Karpas-422 (cell line): ENCODE results near the gene NPPA. TPM values are rescaled to one million over a fixed set of nuclear protein-coding genes. Genes with fewer than 3 reads are reported as not detected.
A peak's percentile ranks its signal among the peaks of the same experiment; 100 is the strongest.

ENCODE experiments used
- DNase-seq: peaks from one replicate; pipeline ENCODE4 v3.0.0-alpha.2; 2015
- H2AFZ ChIP-seq: fragments of 200-600 bp; sonication (generic); 2 replicates; pipeline ENCODE4 v1.6.1; 2014; ENCODE audit warnings: antibody characterized with exemption, low read length, mixed read lengths
- H3K27ac ChIP-seq: fragments of 200-600 bp; sonication (generic); 2 replicates; pipeline ENCODE4 v1.5.1; 2014; ENCODE audit warnings: mild to moderate bottlenecking, low read length, moderate library complexity
- H3K27me3 ChIP-seq: fragments of 200-600 bp; sonication (generic); 2 replicates; pipeline ENCODE4 v1.6.1; 2014; ENCODE audit warnings: low read length, mixed read lengths
- H3K36me3 ChIP-seq: fragments of 200-600 bp; sonication (generic); 2 replicates; pipeline ENCODE4 v1.6.1; 2014; ENCODE audit warnings: low read length, mixed read lengths; ENCODE audit not compliant: insufficient read depth
- H3K4me1 ChIP-seq: fragments of 200-600 bp; sonication (generic); 2 replicates; pipeline ENCODE4 v1.6.1; 2014; ENCODE audit warnings: mild to moderate bottlenecking, low read length, mixed read lengths
- H3K4me2 ChIP-seq: fragments of 200-600 bp; sonication (generic); 2 replicates; pipeline ENCODE4 v1.6.1; 2014; ENCODE audit warnings: low read length, low read depth, mild to moderate bottlenecking; ENCODE audit not compliant: poor library complexity, severe bottlenecking
- H3K4me3 ChIP-seq: fragments of 200-600 bp; sonication (generic); 2 replicates; pipeline ENCODE4 v1.5.1; 2014; ENCODE audit warnings: mild to moderate bottlenecking, antibody characterized with exemption, low read length, mixed read lengths
- H3K79me2 ChIP-seq: fragments of 200-600 bp; sonication (generic); 2 replicates; pipeline ENCODE4 v1.6.1; 2014; ENCODE audit warnings: mild to moderate bottlenecking, low read length, mixed read lengths
- H3K9ac ChIP-seq: fragments of 200-600 bp; sonication (generic); 2 replicates; pipeline ENCODE4 v1.6.0; 2014; ENCODE audit warnings: low read length
- H3K9me2 ChIP-seq: fragments of 200-600 bp; sonication (generic), shearing (Covaris generic); replicated peaks from 2 replicates; pipeline ENCODE4 v1.6.0; 2014; ENCODE audit warnings: mild to moderate bottlenecking, low read length, moderate library complexity; ENCODE audit not compliant: insufficient read depth
- H3K9me3 ChIP-seq: fragments of 300-700, 200-600 bp; sonication (generic); 2 replicates; pipeline ENCODE4 v1.6.1; 2014; ENCODE audit warnings: low read length, mixed read lengths
- H4K20me1 ChIP-seq: fragments of 200-600 bp; sonication (generic); 2 replicates; pipeline ENCODE4 v1.6.1; 2014; ENCODE audit warnings: mild to moderate bottlenecking, antibody characterized with exemption, low read length, low read depth; ENCODE audit not compliant: insufficient read depth
- total RNA-seq: library from RNA; depleted of rRNA; stranded (reverse); fragments of >200 nt; shearing (Covaris generic); gene quantifications from 2 replicates; pipeline ENCODE4 v1.2.3, GENCODE V29; 2014; ENCODE audit warnings: low replicate concordance

The NPPA gene
- total RNA-seq, 1 experiment from 2014 or later: not detected

DNA sequence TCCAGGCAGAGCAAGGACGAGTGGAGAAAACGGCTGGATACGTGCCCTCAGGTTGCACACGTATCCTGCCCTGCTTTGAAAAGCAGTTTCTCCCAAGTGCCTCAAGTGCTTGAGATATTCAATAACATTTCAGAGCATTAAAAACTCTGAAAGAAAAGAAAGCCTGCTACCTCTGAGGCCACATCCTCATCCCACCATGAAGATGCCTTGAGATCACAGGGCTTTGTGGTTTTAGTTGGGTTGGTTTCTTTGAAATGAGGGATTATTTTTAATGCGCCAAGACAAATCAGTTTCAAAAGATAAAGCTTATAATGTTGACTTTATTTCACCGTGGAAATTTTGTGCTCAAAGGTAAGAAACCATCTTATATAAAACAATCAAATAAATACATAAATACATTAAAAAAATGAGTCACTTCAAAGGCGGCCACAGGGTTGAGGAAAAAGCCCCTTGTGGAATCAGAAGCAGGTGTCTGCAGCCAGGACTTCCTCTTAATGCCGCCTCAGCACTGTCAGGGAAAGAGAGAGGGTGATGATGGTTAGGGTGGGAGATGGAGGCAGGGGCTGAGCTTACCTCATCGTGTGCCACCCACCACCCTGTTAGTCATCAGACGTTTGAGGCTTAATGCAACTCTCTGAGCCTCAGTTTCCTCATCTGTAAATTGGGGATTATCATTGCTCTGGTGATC lies 9.7 kb upstream of the NPPA start:
- Histone ChIP-seq H3K27ac (no peak overlapping the region), H2AFZ (no peak overlapping the region), H3K9ac (no peak overlapping the region), H3K4me3 (no peak overlapping the region), H3K79me2 (no peaks in the 10 kb centered on the region), H4K20me1 (no peaks in the 10 kb centered on the region; the same call in 1 of the 2 replicates), H3K4me2 (no peak overlapping the region), H3K4me1 (no peaks in the 10 kb centered on the region), H3K9me2 (no peaks in the 10 kb centered on the region), H3K36me3 (no peaks in the 10 kb centered on the region), H3K27me3 (no peaks in the 10 kb centered on the region), H3K9me3 (no peaks in the 10 kb centered on the region)
- no peak for DNase-seq

DNA sequence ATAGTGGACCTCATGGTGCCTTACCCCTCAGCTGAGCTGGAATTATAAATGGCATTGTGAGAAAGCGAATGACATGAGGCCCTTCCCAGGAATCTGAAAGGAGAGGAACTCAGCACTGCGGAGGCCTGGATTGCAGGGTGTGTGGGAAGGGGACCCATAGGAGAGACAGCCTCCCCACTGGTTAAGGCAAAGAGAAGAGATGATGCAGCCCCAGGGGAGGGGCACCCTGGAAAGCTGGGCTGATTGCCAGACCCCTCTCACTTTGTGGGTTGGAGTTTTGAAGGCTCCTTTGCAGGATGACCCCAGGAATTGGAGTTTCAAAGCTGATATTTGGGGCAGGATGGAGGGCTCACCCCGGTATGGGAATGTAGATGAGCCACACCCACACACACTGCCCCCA lies 9.1 kb upstream of the NPPA start:
- Histone ChIP-seq H3K36me3 (no peaks in the 10 kb centered on the region), H3K27ac (no peak overlapping the region), H3K9me3 (no peaks in the 10 kb centered on the region), H3K9me2 (no peaks in the 10 kb centered on the region), H3K27me3 (no peaks in the 10 kb centered on the region), H2AFZ (no peak overlapping the region), H3K4me2 (no peak overlapping the region), H3K4me1 (no peaks in the 10 kb centered on the region), H3K79me2 (no peaks in the 10 kb centered on the region), H3K4me3 (no peak overlapping the region), H3K9ac (no peak overlapping the region), H4K20me1 (no peaks in the 10 kb centered on the region; the same call in 1 of the 2 replicates)
- DNase-seq: no peak

DNA sequence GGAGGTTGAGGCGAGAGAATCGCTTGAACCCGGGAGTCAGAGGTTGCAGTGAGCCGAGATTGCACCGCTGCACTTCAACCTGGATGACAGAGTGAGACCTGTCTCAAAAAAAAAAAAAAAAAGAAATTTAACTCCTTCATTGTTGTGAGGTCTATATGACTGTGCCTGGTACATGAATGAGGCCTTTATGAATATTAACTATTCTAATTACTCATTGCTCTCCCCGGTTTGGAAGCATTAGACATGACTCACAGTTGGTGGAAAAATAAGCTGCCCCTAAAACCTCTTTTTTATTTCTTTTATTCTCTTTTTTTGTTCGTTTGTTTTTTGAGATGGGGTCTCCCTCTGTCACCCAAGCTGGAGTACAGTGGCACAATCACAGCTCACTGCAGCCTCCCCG lies 7.8 kb upstream of the NPPA start:
- Histone ChIP-seq H3K9me2 (no peaks in the 10 kb centered on the region), H3K4me2 (no peak overlapping the region), H4K20me1 (peaks cover 4% of the 10 kb centered on the region; the same call in 1 of the 2 replicates), H3K27ac (no peak overlapping the region), H3K9me3 (no peaks in the 10 kb centered on the region), H3K9ac (no peak overlapping the region), H3K27me3 (no peaks in the 10 kb centered on the region), H2AFZ (no peak overlapping the region), H3K36me3 (no peaks in the 10 kb centered on the region), H3K79me2 (no peaks in the 10 kb centered on the region), H3K4me3 (no peak overlapping the region), H3K4me1 (no peaks in the 10 kb centered on the region)
- DNase-seq: no peak

DNA sequence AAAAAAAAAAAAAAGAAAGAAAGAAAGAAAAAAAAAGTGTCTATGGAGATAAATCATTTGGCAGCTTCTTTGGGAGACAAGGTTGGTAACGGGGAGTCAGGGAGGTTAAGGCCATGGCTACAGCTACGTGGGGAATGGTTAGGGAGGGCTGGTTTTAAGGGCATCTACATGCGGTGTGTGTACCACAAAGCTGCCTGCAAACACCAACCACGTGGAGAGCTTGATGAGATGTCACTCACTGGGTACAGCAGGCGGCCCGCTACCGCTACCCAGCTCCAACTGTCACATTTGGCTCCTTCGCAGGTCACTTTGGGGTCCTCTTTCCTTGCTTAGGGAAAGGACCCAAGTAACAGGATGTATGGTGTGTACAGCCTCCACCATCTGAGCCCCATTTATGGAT lies 6.9 kb upstream of the NPPA start:
- Histone ChIP-seq H3K4me1 (no peaks in the 10 kb centered on the region), H3K36me3 (no peaks in the 10 kb centered on the region), H3K9me2 (no peaks in the 10 kb centered on the region), H4K20me1 (peaks cover 13% of the 10 kb centered on the region), H3K27me3 (no peaks in the 10 kb centered on the region), H2AFZ (no peak overlapping the region), H3K79me2 (no peaks in the 10 kb centered on the region), H3K9me3 (no peaks in the 10 kb centered on the region), H3K9ac (no peak overlapping the region), H3K27ac (no peak overlapping the region), H3K4me3 (no peak overlapping the region), H3K4me2 (no peak overlapping the region)
- DNase-seq: peak; percentile 51

DNA sequence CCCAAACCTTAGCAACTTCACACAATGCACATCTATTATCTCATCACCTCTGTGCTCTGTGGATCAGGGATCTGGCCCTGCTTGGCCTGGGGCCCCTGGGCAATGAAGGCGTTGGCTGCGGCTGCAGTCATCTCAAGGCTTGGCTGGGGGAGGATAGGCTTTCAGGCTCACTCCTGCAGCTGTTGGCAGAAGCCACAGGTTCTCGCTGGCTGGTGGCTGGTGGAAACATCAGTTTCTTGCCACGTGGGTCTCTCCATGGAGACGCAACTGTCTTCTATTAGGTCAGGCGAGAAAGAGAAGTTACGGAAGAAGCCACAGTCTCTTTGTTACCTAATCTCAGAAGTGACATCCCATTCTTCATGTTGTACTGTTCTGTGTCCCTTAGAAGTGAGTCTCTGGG lies 3.6 kb upstream of the NPPA start:
- Histone ChIP-seq H3K27ac (no peak overlapping the region), H3K4me1 (no peaks in the 10 kb centered on the region), H2AFZ (no peak overlapping the region), H3K79me2 (no peaks in the 10 kb centered on the region), H3K36me3 (no peaks in the 10 kb centered on the region; the same call in 1 of the 2 replicates), H3K9ac (no peak overlapping the region), H3K4me2 (no peak overlapping the region), H3K9me3 (no peaks in the 10 kb centered on the region), H3K4me3 (no peak overlapping the region), H3K27me3 (no peaks in the 10 kb centered on the region), H3K9me2 (no peaks in the 10 kb centered on the region), H4K20me1 (peaks cover 23% of the 10 kb centered on the region; the same call in 1 of the 2 replicates)
- DNase-seq: no peak

DNA sequence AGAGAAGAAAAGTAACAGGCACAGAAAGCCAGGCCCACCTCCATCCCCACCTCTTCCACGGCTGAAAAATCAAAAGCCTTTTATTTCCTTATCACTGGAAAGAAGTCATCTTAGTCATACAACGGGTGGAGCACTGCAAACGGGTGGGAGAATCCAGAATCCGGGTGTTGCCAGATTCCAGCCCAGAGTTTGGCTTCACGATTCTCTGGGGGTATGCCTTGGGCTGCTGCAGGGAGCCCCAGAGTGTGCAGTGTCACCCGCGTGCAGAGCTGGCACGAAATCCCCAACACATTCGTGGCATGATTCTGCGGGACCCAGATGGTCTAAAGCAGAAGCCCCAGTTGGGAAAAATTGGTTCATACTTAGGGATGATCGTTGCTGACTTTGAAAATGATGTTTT lies 2.6 kb upstream of the NPPA start:
- Histone ChIP-seq H3K9me2 (no peaks in the 10 kb centered on the region), H3K4me1 (peaks cover 8% of the 10 kb centered on the region), H3K27me3 (no peaks in the 10 kb centered on the region), H2AFZ (no peak overlapping the region), H3K4me2 (no peak overlapping the region), H3K27ac (no peak overlapping the region), H3K9ac (no peak overlapping the region), H3K36me3 (peaks cover 7% of the 10 kb centered on the region), H3K9me3 (no peaks in the 10 kb centered on the region), H3K4me3 (no peak overlapping the region), H3K79me2 (no peaks in the 10 kb centered on the region), H4K20me1 (peaks cover 30% of the 10 kb centered on the region)
- DNase-seq: no peak

DNA sequence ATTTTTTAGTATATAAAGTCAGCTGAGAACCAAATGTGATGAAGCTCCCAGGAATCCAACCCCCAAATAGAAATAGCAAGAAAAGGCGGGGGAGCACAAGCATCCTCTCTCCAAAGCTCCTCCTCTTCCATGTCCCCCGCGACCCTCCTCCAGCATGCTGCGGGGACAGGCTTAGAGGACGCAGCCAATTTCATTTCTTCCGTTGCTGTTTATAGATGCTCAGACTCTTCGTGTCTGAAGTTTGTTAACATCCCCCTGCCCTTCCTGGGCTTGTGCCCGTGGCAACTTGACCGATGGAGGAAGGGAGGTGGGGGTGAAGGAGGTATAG lies 754 bp upstream of the NPPA start:
- no peak overlapping the region for H3K9ac ChIP-seq
- no peaks in the 10 kb centered on the region for H3K27me3 ChIP-seq
- no peak for DNase-seq
- no peaks in the 10 kb centered on the region for H3K79me2 ChIP-seq
- no peak overlapping the region for H3K4me3 ChIP-seq
- H3K4me2 ChIP-seq: no peak overlapping the region
- H3K27ac ChIP-seq: no peak overlapping the region
- no peaks in the 10 kb centered on the region for H3K9me3 ChIP-seq
- H4K20me1 ChIP-seq: peaks cover 40% of the 10 kb centered on the region
- H3K4me1 ChIP-seq: peaks cover 8% of the 10 kb centered on the region
- no peaks in the 10 kb centered on the region for H3K9me2 ChIP-seq
- H3K36me3 ChIP-seq: peaks cover 21% of the 10 kb centered on the region
- no peak overlapping the region for H2AFZ ChIP-seq

DNA sequence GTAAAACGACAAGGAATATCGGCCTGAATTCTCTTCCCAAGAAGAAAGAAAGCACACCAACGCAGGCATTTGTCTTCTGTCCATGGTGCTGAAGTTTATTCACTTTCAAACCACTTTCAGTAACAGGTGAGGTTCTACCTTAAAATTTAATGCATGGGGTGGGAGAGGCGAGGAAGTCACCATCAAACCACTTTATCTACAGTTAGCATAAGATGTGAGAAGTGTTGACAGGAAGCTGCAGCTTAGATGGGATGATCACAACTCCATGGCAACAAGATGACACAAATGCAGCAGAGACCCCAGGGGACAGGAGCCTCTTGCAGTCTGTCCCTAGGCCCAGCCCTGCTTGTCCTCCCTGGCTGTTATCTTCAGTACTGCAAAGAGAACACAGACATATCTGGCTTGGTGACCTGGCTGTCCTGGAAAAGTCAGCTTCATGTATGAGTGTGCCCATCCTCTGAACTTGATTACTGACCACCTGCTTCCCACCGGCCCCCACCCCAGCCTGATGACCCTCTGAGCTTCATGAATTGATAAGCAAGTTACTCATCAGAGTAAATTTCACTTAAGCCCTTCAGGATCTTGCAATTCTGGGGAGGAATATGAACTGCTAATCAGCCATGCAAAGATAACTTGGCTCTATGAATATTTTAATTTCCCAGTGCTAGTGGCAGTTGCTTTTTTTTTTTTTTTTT lies 1.8 kb downstream of the NPPA start:
- peaks cover 31% of the 10 kb centered on the region for H3K36me3 ChIP-seq
- no peaks in the 10 kb centered on the region for H3K9me3 ChIP-seq
- no peaks in the 10 kb centered on the region for H3K27me3 ChIP-seq
- no peak overlapping the region for H3K9ac ChIP-seq
- H3K9me2 ChIP-seq: no peaks in the 10 kb centered on the region
- H3K27ac ChIP-seq: no peak overlapping the region
- peak; percentile 69 for DNase-seq
- peaks cover 54% of the 10 kb centered on the region for H4K20me1 ChIP-seq
- H3K79me2 ChIP-seq: no peaks in the 10 kb centered on the region
- peaks cover 30% of the 10 kb centered on the region for H3K4me1 ChIP-seq
- no peak overlapping the region for H2AFZ ChIP-seq
- H3K4me2 ChIP-seq: no peak overlapping the region
- no peak overlapping the region for H3K4me3 ChIP-seq
